IMR-90 (cell line): Measurements from ENCODE around the gene RPL23. TPM values are rescaled to one million over a fixed set of nuclear protein-coding genes. Genes with fewer than 3 reads are reported as not detected.

Experiments
- ATAC-seq: fragments of 200-7000 bp; cut with Tn5 transposase; 2 replicates; pipeline ENCODE4 v1.9.1; 2020; ENCODE audit warnings: low read depth, mild to moderate bottlenecking, moderate library complexity
- BruUV-seq: library from RNA; stranded (reverse); fragments of 400-500 nt; replicated peaks from 2 replicates; lab custom pipeline; 2021; lab: Mats Ljungman, UMichigan
- CTCF ChIA-PET: fragments of 300-600 bp; formaldehyde crosslinking; extraction: SDS; loops from one replicate; lab custom pipeline; 2021; ENCODE audit warnings: antibody characterized with exemption; lab: Yijun Ruan, JAX
- POLR2A ChIA-PET: fragments of 300-600 bp; sonication (Branson Sonifier 250); formaldehyde crosslinking; loops from one replicate; lab custom pipeline; 2022; ENCODE audit warnings: antibody characterized with exemption; ENCODE audit not compliant: unreplicated experiment; lab: Charles Lee
- DNase-seq: peaks from one replicate; pipeline ENCODE4 v3.0.0; 2013
- H2AFZ ChIP-seq: replicated peaks from 2 replicates; pipeline ENCODE3; 2013; ENCODE audit warnings: low read length, mild to moderate bottlenecking; ENCODE audit not compliant: poor library complexity
- H2AK5ac ChIP-seq: 2 replicates; pipeline ENCODE4 v1.6.1; 2013; ENCODE audit warnings: low read depth, low read length, inconsistent platforms
- H2AK9ac ChIP-seq: replicated peaks from 2 replicates; pipeline ENCODE3; 2013; ENCODE audit warnings: mild to moderate bottlenecking, low read depth, low read length, moderate library complexity; ENCODE audit not compliant: poor library complexity
- H2BK120ac ChIP-seq: 2 replicates; pipeline ENCODE4 v1.6.1; 2013; ENCODE audit warnings: low read depth, low read length, inconsistent platforms
- H2BK15ac ChIP-seq: 3 replicates; pipeline ENCODE4 v1.6.1; 2013; ENCODE audit warnings: low read depth, low read length, inconsistent platforms
- H2BK20ac ChIP-seq: 2 replicates; pipeline ENCODE4 v1.6.1; 2013; ENCODE audit warnings: low read depth, mild to moderate bottlenecking, inconsistent platforms, low read length, moderate library complexity
- H2BK5ac ChIP-seq: 2 replicates; pipeline ENCODE4 v1.6.1; 2013; ENCODE audit warnings: mild to moderate bottlenecking, low read depth, low read length, inconsistent platforms; ENCODE audit not compliant: poor library complexity, severe bottlenecking
- H3K14ac ChIP-seq: replicated peaks from 2 replicates; pipeline ENCODE4 v1.6.1; 2013; ENCODE audit warnings: low read depth, low read length, inconsistent platforms
- H3K18ac ChIP-seq: 2 replicates; pipeline ENCODE4 v1.6.1; 2013; ENCODE audit warnings: low read depth, low read length, control low read depth
- H3K23ac ChIP-seq: 2 replicates; pipeline ENCODE4 v1.6.1; 2013; ENCODE audit warnings: low read depth, low read length, inconsistent platforms
- H3K27ac ChIP-seq: 2 replicates; pipeline ENCODE4 v1.5.1; 2013; ENCODE audit warnings: mild to moderate bottlenecking, control low read depth, low read length; ENCODE audit not compliant: insufficient read depth
- H3K27me3 ChIP-seq: 2 replicates; pipeline ENCODE4 v1.6.1; 2013; ENCODE audit warnings: low read length; ENCODE audit not compliant: control insufficient read depth, insufficient read depth
- H3K36me3 ChIP-seq: 2 replicates; pipeline ENCODE4 v1.6.1; 2013; ENCODE audit warnings: low read length, mixed read lengths; ENCODE audit not compliant: control insufficient read depth, insufficient read depth
- H3K4ac ChIP-seq: 2 replicates; pipeline ENCODE4 v1.6.1; 2013; ENCODE audit warnings: low read depth, low read length, inconsistent platforms
- H3K4me1 ChIP-seq: 2 replicates; pipeline ENCODE4 v1.6.1; 2013; ENCODE audit warnings: low read length, mixed read lengths; ENCODE audit not compliant: control insufficient read depth, insufficient read depth
- H3K4me2 ChIP-seq: 2 replicates; pipeline ENCODE4 v1.6.1; 2013; ENCODE audit warnings: low read depth, mild to moderate bottlenecking, control low read depth, low read length, moderate library complexity
- H3K4me3 ChIP-seq: 2 replicates; pipeline ENCODE4 v1.5.1; 2013; ENCODE audit warnings: low read depth, mild to moderate bottlenecking, control low read depth, low read length, moderate library complexity; ENCODE audit not compliant: insufficient read depth
- H3K56ac ChIP-seq: 2 replicates; pipeline ENCODE4 v1.6.1; 2013; ENCODE audit warnings: low read length, inconsistent platforms; ENCODE audit not compliant: insufficient read depth; ENCODE audit errors: extremely low read depth
- H3K79me1 ChIP-seq, 2 experiments: 2 replicates each; pipeline ENCODE4 v1.6.1; 2013; ENCODE audit warnings: low read length in 2 of 2, inconsistent platforms in 1 of 2, low read depth in 1 of 2
- H3K9ac ChIP-seq: 2 replicates; pipeline ENCODE4 v1.6.1; 2013; ENCODE audit warnings: low read depth, low read length, control low read depth
- H3K9me1 ChIP-seq: 2 replicates; pipeline ENCODE4 v1.6.1; 2013; ENCODE audit warnings: low read length, inconsistent platforms; ENCODE audit not compliant: insufficient read depth
- H3K9me3 ChIP-seq: 2 replicates; pipeline ENCODE4 v1.6.1; 2013; ENCODE audit warnings: low read length; ENCODE audit not compliant: control insufficient read depth, insufficient read depth
- H4K20me1 ChIP-seq: 2 replicates; pipeline ENCODE4 v1.6.1; 2013; ENCODE audit warnings: low read length, inconsistent platforms; ENCODE audit not compliant: insufficient read depth
- H4K5ac ChIP-seq: 2 replicates; pipeline ENCODE4 v1.6.1; 2013; ENCODE audit warnings: mild to moderate bottlenecking, low read depth, low read length, control low read depth
- H4K8ac ChIP-seq, 2 experiments: 2 replicates each; pipeline ENCODE4 v1.6.1; 2013; ENCODE audit warnings: low read depth in 2 of 2, low read length in 2 of 2, control low read depth in 1 of 2, inconsistent platforms in 1 of 2
- H4K91ac ChIP-seq: 2 replicates; pipeline ENCODE4 v1.6.1; 2013; ENCODE audit warnings: low read depth, low read length, inconsistent platforms; ENCODE audit not compliant: insufficient read depth
- BHLHE40 ChIP-seq: fragments of 150-350 bp; IDR thresholded peaks from 2 replicates; pipeline ENCODE4 v1.6.1; 2016; ENCODE audit warnings: mild to moderate bottlenecking, low read depth, low read length
- CEBPB ChIP-seq: IDR thresholded peaks from 2 replicates; pipeline ENCODE4 v1.6.1; 2012; ENCODE audit warnings: low read depth, low read length, improper control_type of control experiment
- CTCF ChIP-seq: conservative IDR thresholded peaks from 2 replicates; pipeline ENCODE4 v1.5.1; 2012; ENCODE audit warnings: mild to moderate bottlenecking, low read depth, low read length, improper control_type of control experiment
- ELK1 ChIP-seq: fragments of 150-350 bp; IDR thresholded peaks from 2 replicates; pipeline ENCODE4 v1.6.1; 2016; ENCODE audit warnings: low read depth, mild to moderate bottlenecking, low read length, moderate library complexity, borderline replicate concordance
- FOS ChIP-seq: fragments of 150-350 bp; IDR thresholded peaks from 2 replicates; pipeline ENCODE4 v1.6.1; 2016; ENCODE audit warnings: low read depth, low read length
- MAFK ChIP-seq: IDR thresholded peaks from 2 replicates; pipeline ENCODE4 v1.6.1; 2012; ENCODE audit warnings: low read depth, low read length, improper control_type of control experiment
- MAZ ChIP-seq: IDR thresholded peaks from 2 replicates; pipeline ENCODE4 v1.6.1; 2012; ENCODE audit warnings: low read depth, mild to moderate bottlenecking, low read length, improper control_type of control experiment, moderate library complexity, borderline replicate concordance
- MXI1 ChIP-seq: IDR thresholded peaks from 2 replicates; pipeline ENCODE4 v1.6.1; 2012; ENCODE audit warnings: low read depth, mild to moderate bottlenecking, low read length, moderate library complexity, borderline replicate concordance
- NFE2L2 ChIP-seq: fragments of 150-350 bp; IDR thresholded peaks from 2 replicates; pipeline ENCODE4 v1.6.1; 2016; ENCODE audit warnings: low read depth, mild to moderate bottlenecking, low read length
- RCOR1 ChIP-seq: IDR thresholded peaks from 2 replicates; pipeline ENCODE4 v1.6.1; 2012; ENCODE audit warnings: mild to moderate bottlenecking, low read length, improper control_type of control experiment; ENCODE audit not compliant: insufficient replicate concordance
- SMC3 ChIP-seq: fragments of 150-350 bp; IDR thresholded peaks from 2 replicates; pipeline ENCODE4 v1.6.1; 2016; ENCODE audit warnings: low read depth, mild to moderate bottlenecking, antibody characterized with exemption, low read length, moderate library complexity
- WGBS, 2 experiments: methylation state at CpG; one replicate each; pipeline versions ENCODE4 v1.1.5 to v1.1.7; 2013; ENCODE audit warnings: missing lambda C conversion rate in 2 of 2; ENCODE audit not compliant: insufficient read length in 1 of 2; ENCODE audit errors: extremely low coverage in 2 of 2; 5-methylcytosine and 5-hydroxymethylcytosine counted together
- dilution Hi-C: fragments of 300-500 bp; cut with HindIII; formaldehyde crosslinking; loops from one replicate; pipeline ENCODE4 v1.14.3; 2018; ENCODE audit warnings: low sequenced_read_pairs; ENCODE audit not compliant: unreplicated experiment
- in situ Hi-C: fragments of 300-500 bp; cut with MboI; formaldehyde crosslinking; loops from 3 replicates; pipeline ENCODE4 v1.14.3; 2019; ENCODE audit warnings: low sequenced_read_pairs, inconsistent platforms, mixed read lengths
- intact Hi-C: fragments of 100-400 bp; cut with micrococcal nuclease; formaldehyde crosslinking; loops from 2 replicates; pipeline ENCODE4 v1.10.0; 2022
- polyA plus RNA-seq, 3 experiments: library from polyadenylated mRNA; depleted of rRNA; stranded (reverse); fragments of >200 nt; gene quantifications; 2 replicates each; pipeline ENCODE4 v1.2.3, GENCODE V29; 2012; ENCODE audit warnings: low replicate concordance in 1 of 3
- total RNA-seq: library from RNA; depleted of rRNA; stranded (reverse); fragments of >200 nt; gene quantifications from 2 replicates; pipeline ENCODE4 v1.2.3, GENCODE V29; 2012

Gene RPL23
- total and polyA plus RNA-seq, 2 of the 4 experiments (the other 2 are of a cell fraction) = 1,170 to 2,308 TPM

DNA sequence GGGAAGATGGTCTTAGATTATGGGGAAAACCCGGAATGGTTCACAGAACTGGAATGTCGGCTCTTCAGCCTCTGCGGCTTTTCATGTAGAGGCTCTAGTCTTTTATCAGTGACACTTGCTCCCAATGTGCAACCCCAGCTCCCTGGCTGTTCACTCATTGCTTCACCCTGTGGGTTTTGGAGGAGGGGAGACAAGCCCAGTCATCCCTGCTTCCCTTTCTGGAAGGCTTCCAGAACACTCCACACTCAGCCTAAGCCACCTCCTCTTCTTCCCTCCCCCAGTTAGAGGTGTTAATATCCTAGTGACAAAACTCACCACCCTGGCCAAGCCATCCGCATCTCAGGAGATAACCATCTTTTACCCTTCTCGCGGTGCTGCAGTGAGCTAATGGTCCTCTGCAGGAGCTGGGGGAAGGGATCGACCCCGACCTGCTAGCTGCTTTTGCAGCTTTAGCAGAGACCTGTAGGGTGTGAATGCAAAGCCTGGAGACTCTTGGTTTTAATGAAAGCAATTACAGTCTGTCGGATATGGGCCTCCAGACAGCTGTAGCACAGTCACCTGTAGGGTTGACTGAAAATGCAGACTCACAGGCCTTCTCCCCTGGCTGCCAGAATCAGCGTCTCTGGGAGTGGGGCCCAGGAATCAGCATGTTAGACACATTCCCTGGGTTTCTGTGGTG, 47.6 kb upstream of the RPL23 start:
- Histone ChIP-seq H2BK20ac (no peak overlapping the region), H4K5ac (no peak overlapping the region), H3K9ac (no peak overlapping the region), H2AK9ac (peak overlapping the region; percentile 89), H3K4me2 (peak overlapping the region; percentile 30), H3K36me3 (peaks cover 66% of the 10 kb centered on the region), H3K4me3 (no peak overlapping the region), H3K27me3 (no peaks in the 10 kb centered on the region), H3K56ac (no peak overlapping the region), H3K18ac (no peak overlapping the region), H3K4ac (peak overlapping the region; percentile 37; the same call in 1 of the 2 replicates), H3K23ac (no peak overlapping the region), H4K8ac (peak overlapping the region in 1 of 2 experiments; percentile 23; a peak in 1 of 4 replicates), H2AFZ (no peak overlapping the region), H4K91ac (0 out of 2 replicates have a peak overlapping the region, but pooled peaks have one; percentile 42), H2AK5ac (no peak overlapping the region), H3K14ac (0 out of 2 replicates have a peak overlapping the region, but pooled peaks have one; percentile 5), H3K9me3 (no peaks in the 10 kb centered on the region), H2BK15ac (no peak overlapping the region), H3K79me1 (peaks cover 36 to 83% of the 10 kb centered on the region in 2 experiments), H3K4me1 (peaks cover 29% of the 10 kb centered on the region), H4K20me1 (peaks cover 95% of the 10 kb centered on the region), H3K9me1 (peaks cover 28% of the 10 kb centered on the region), H2BK120ac (no peak overlapping the region), H3K27ac (peak overlapping the region; percentile 5; the same call in 1 of the 2 replicates), H2BK5ac (peak overlapping the region; percentile 19)
- DNase-seq (peak; percentile 98), ATAC-seq (peak; percentile 85)
- dilution Hi-C loops = no loop called here
- in situ Hi-C loops = no loop called here
- TF ChIP-seq ELK1 (no peak), FOS (peak; percentile 83), MXI1 (peak; percentile 61; the same call in 1 of the 2 replicates), RCOR1 (peak; percentile 94), MAFK (peak; percentile 46), NFE2L2 (peak; percentile 69; the same call in 1 of the 2 replicates), SMC3 (peak; percentile 29), CEBPB (peak; percentile 99), CTCF (no peak), MAZ (peak; percentile 71; the same call in 1 of the 2 replicates), BHLHE40 (peak; percentile 66)
- 17% methylated on average over 1 of the region's 10 CpGs; no CpG with 5 or more reads in 1 of the 2 experiments for WGBS, 2 experiments
- no TSS peak for BruUV-seq
- POLR2A ChIA-PET = no interaction called here
- intact Hi-C loops = no loop called here
- CTCF ChIA-PET = interaction anchor here (1.2 kb wide), 1 partner anchor 25 kb away, joined by 7 read pairs; the partner anchor contains the start of gene LASP1NB
